GM21515 (cell line): Measurements from ENCODE around the gene ZNF680.
"Not testable (repeated sequence)": the region's sequence is repeated elsewhere in the genome, so short reads cannot be mapped to it uniquely, and the experiment has no call there.

ENCODE experiments used
- ATAC-seq: cut with Tn5 transposase; IDR thresholded peaks from one replicate; pipeline ENCODE4 v1.9.1; 2021; ENCODE audit not compliant: unreplicated experiment

The ZNF680 gene

GRCh38 chr7:64562626-64563278 is at the start of gene ZNF680:
TSS of gene ZNF680 (minus strand) at chr7:64563071. CDS start at chr7:64562954, 117 bp downstream.
- peak; percentile 100 for ATAC-seq

GRCh38 chr7:64612452-64612851 is 49.6 kb upstream of the ZNF680 start:
- no peak for ATAC-seq

GRCh38 chr7:64611717-64612116 is 48.8 kb upstream of the ZNF680 start:
- no peak for ATAC-seq

GRCh38 chr7:64610997-64611396 is 48.1 kb upstream of the ZNF680 start:
- no peak for ATAC-seq

- no peak for ATAC-seq
Observed at GRCh38 chr7:64608116-64608910, 45.4 kb upstream of the ZNF680 start.

- ATAC-seq = no peak
Observed at GRCh38 chr7:64606385-64606784, 43.5 kb upstream of the ZNF680 start.

GRCh38 chr7:64603271-64603670 is 40.4 kb upstream of the ZNF680 start:
- no peak for ATAC-seq

GRCh38 chr7:64602518-64602917 is 39.6 kb upstream of the ZNF680 start:
- ATAC-seq = no peak

GRCh38 chr7:64602086-64602485 is 39.2 kb upstream of the ZNF680 start:
- no peak for ATAC-seq

- ATAC-seq = no peak
Observed at GRCh38 chr7:64599359-64599758, 36.5 kb upstream of the ZNF680 start.

GRCh38 chr7:64590971-64591370 is 28.1 kb upstream of the ZNF680 start:
- ATAC-seq = no peak

GRCh38 chr7:64581926-64582894 is 19.3 kb upstream of the ZNF680 start:
- ATAC-seq = no peak

- no peak for ATAC-seq
Observed at GRCh38 chr7:64581391-64581790, 18.5 kb upstream of the ZNF680 start.

GRCh38 chr7:64574540-64575099 is 11.7 kb upstream of the ZNF680 start:
- ATAC-seq = no peak

GRCh38 chr7:64570284-64570605 is 7.4 kb upstream of the ZNF680 start:
- ATAC-seq = not testable (repeated sequence)

- not testable (repeated sequence) for ATAC-seq
Observed at GRCh38 chr7:64569372-64570283, 6.8 kb upstream of the ZNF680 start.

- ATAC-seq = no peak
Observed at GRCh38 chr7:64562256-64562625, 630 bp downstream of the ZNF680 start.

- ATAC-seq = no peak
Observed at GRCh38 chr7:64559206-64559605, 3.7 kb downstream of the ZNF680 start.

- no peak for ATAC-seq
Observed at GRCh38 chr7:64558781-64559180, 4.1 kb downstream of the ZNF680 start.

GRCh38 chr7:64558323-64558705 is 4.6 kb downstream of the ZNF680 start:
- ATAC-seq = no peak
